ENCODE results near the gene TAAR5.
"Not testable (repeated sequence)": the region's sequence is repeated elsewhere in the genome, so short reads cannot be mapped to it uniquely, and the experiment has no call there.

Gene TAAR5

GRCh38 chr6:132589454-132589853 lies at the start of gene TAAR5:
Gene TAAR5, minus strand, starts transcription at chr6:132589741. Its CDS starts 55 bp downstream, at chr6:132589686.
- DNase-seq = no peak

- DNase-seq = not testable (repeated sequence)
These were observed 47.6 kb upstream of the TAAR5 start for GRCh38 chr6:132637135-132637534.

GRCh38 chr6:132635906-132636305 lies 46.4 kb upstream of the TAAR5 start:
- not testable (repeated sequence) for DNase-seq

- not testable (repeated sequence) for DNase-seq
These were observed 45.7 kb upstream of the TAAR5 start for GRCh38 chr6:132635288-132635687.

GRCh38 chr6:132634796-132635195 lies 45.3 kb upstream of the TAAR5 start:
- no peak for DNase-seq

GRCh38 chr6:132633362-132633761 lies 43.8 kb upstream of the TAAR5 start:
- DNase-seq = no peak

- no peak for DNase-seq
These were observed 34.6 kb upstream of the TAAR5 start, which contains the start of gene TAAR2 for GRCh38 chr6:132624175-132624574. Gene TAAR2, minus strand, starts transcription at chr6:132624275. Its CDS starts 0 bp downstream, at chr6:132624275.

- no peak for DNase-seq
These were observed 33.7 kb upstream of the TAAR5 start for GRCh38 chr6:132623106-132623845.

- no peak for DNase-seq
These were observed 27.1 kb upstream of the TAAR5 start for GRCh38 chr6:132616677-132617076.

- DNase-seq = no peak
These were observed 25.0 kb upstream of the TAAR5 start for GRCh38 chr6:132614554-132614953.

GRCh38 chr6:132612449-132613108 lies 23.0 kb upstream of the TAAR5 start:
- no peak for DNase-seq

- no peak for DNase-seq
These were observed 22.1 kb upstream of the TAAR5 start for GRCh38 chr6:132611616-132612015.

GRCh38 chr6:132607544-132608233 lies 18.1 kb upstream of the TAAR5 start:
- DNase-seq = peak; percentile 49

- no peak for DNase-seq
These were observed 15.2 kb upstream of the TAAR5 start for GRCh38 chr6:132604635-132605152.

GRCh38 chr6:132600900-132601299 lies 11.4 kb upstream of the TAAR5 start:
- DNase-seq = not testable (repeated sequence)

- no peak for DNase-seq
These were observed 8.9 kb upstream of the TAAR5 start for GRCh38 chr6:132598473-132598872.

GRCh38 chr6:132596201-132596600 lies 6.7 kb upstream of the TAAR5 start:
- no peak for DNase-seq

- DNase-seq = no peak
These were observed 3.3 kb upstream of the TAAR5 start for GRCh38 chr6:132592855-132593254.

GRCh38 chr6:132590362-132590761 lies 821 bp upstream of the TAAR5 start:
- DNase-seq = no peak

GRCh38 chr6:132587424-132587823 lies 2.1 kb downstream of the TAAR5 start:
- DNase-seq = no peak

- no peak for DNase-seq
These were observed 4.8 kb downstream of the TAAR5 start for GRCh38 chr6:132584698-132585097.

GRCh38 chr6:132571774-132572173 lies 17.8 kb downstream of the TAAR5 start:
- DNase-seq = no peak

- no peak for DNase-seq
These were observed 19.2 kb downstream of the TAAR5 start, which contains the start of gene TAAR6 for GRCh38 chr6:132570221-132570777. Gene TAAR6, plus strand, starts transcription at chr6:132570322. Its CDS starts 0 bp downstream, at chr6:132570322.

Data from kidney glomerular epithelial cell (primary cell).